ENCODE measurements around the gene TBC1D9.

TBC1D9 gene

DNA sequence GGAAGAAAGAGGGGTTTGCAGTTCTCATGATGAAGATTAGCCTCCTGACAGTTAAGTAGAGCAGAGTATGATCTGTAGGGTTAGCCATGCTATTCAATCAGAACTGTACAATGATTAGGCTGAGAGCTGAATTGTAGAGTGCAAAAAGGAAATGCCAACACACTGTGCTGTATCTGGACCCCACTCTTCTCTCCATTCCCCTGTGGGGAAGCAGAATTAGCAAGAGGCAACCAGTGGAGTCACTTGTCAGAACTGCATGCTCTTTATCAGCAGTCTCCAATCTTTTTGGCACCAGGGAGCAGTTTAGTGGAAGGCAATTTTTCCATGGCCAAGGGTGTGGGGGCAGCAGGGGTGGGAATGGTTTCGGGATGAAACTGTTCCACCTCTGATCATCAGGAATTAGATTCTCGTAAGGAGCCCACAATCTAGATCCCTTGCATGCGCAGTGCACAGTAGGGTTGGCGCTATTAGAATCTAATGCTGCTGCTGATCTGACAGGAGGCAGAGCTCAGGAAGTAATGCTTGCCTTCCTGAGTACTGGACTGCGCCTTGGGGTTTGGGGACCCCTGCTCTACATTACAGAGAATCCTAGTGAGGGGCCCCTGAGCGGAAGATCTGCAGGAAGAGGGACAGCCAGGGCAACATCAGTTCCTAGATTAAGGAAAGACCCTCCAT is 19.4 kb downstream of the TBC1D9 start:
- H3K27me3 ChIP-seq (ENCODE audit: control insufficient read depth, insufficient read depth, low read length) = no peaks in the 10 kb centered on the region
- H3K9me3 ChIP-seq (ENCODE audit: control insufficient read depth, insufficient read depth, low read length) = no peaks in the 10 kb centered on the region
- no peaks in the 10 kb centered on the region for H3K36me3 ChIP-seq (ENCODE audit: control insufficient read depth, insufficient read depth, low read length)
- no peak overlapping the region for H3K9ac ChIP-seq (ENCODE audit: low read depth, low read length)
- no peak overlapping the region for H3K4me3 ChIP-seq (ENCODE audit: low read depth, low read length)
- peaks cover 26% of the 10 kb centered on the region for H3K4me1 ChIP-seq (ENCODE audit: control insufficient read depth, insufficient read depth, low read length)

DNA sequence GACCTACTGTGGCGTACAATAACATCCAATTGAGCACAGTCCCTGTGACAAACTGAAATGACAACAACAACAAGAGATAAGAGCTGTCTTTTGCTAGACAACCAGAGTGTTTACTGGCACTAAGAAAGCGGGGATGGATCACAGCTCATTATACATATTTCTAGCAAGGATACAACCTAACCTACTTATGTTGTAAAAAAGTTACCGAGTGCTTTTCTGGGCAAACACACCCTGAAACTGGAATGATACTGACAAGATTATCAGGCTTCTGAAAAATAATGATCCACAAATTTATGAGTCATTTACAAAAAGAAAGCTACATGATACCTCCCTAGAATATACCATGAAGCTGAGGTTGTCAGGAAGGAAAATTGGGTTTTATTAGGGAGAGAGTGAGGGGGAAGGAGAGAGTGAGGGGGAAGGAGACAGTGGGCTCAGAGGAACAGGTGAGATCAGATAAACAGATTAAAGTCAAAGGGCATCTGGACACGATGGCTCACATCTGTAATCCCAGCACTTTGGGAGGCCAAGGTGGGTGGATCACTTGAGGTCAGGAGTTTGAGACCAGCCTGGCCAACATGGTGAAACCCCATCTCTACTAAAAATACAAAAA is 20.3 kb downstream of the TBC1D9 start:
- no peaks in the 10 kb centered on the region for H3K9me3 ChIP-seq (ENCODE audit: control insufficient read depth, insufficient read depth, low read length)
- H3K4me3 ChIP-seq (ENCODE audit: low read depth, low read length) = no peak overlapping the region
- peaks cover 26% of the 10 kb centered on the region for H3K4me1 ChIP-seq (ENCODE audit: control insufficient read depth, insufficient read depth, low read length)
- no peaks in the 10 kb centered on the region for H3K36me3 ChIP-seq (ENCODE audit: control insufficient read depth, insufficient read depth, low read length)
- no peaks in the 10 kb centered on the region for H3K27me3 ChIP-seq (ENCODE audit: control insufficient read depth, insufficient read depth, low read length)
- no peak overlapping the region for H3K9ac ChIP-seq (ENCODE audit: low read depth, low read length)

DNA sequence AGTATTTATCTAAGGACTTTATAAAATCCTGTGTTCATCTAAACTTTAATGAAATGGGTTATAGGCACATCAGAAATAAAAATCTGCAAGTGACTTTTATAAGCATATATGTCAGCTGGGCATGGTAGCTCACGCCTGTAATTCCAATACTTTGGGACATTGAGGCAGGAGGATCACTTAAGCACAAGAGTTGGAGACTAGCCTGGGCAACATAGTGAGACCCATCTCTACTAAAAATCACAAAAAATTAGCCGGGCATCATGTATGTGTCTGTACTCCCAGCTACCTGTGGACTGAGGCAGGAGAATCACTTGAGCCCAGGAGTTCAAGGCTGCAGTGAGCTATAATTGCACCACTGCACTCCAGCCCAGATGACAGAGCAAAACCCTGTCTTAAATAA is 20.9 kb downstream of the TBC1D9 start:
- Histone ChIP-seq H3K4me1 (ENCODE audit: control insufficient read depth, insufficient read depth, low read length) (peaks cover 23% of the 10 kb centered on the region), H3K27me3 (ENCODE audit: control insufficient read depth, insufficient read depth, low read length) (no peaks in the 10 kb centered on the region), H3K4me3 (ENCODE audit: low read depth, low read length) (no peak overlapping the region), H3K9me3 (ENCODE audit: control insufficient read depth, insufficient read depth, low read length) (no peaks in the 10 kb centered on the region), H3K36me3 (ENCODE audit: control insufficient read depth, insufficient read depth, low read length) (no peaks in the 10 kb centered on the region), H3K9ac (ENCODE audit: low read depth, low read length) (no peak overlapping the region)

DNA sequence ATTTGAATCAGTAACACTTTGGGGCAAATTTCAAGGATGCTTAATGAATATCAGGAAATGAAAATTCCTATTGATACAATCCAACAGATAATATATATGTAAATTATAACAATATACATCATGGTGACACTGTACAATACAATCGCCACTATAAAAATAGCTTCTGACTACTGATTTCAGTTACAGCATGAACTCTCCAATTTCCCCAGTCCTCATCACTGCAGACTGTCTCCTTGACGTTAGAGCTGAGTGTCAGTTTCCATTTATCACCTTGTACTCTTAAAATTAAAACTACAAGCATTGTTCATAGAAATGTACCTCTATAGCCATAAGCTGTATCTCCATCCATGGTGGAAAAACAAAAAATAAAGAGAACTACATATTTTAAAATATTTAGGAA is 23.4 kb downstream of the TBC1D9 start:
- H3K9me3 ChIP-seq (ENCODE audit: control insufficient read depth, insufficient read depth, low read length) = no peaks in the 10 kb centered on the region
- no peaks in the 10 kb centered on the region for H3K27me3 ChIP-seq (ENCODE audit: control insufficient read depth, insufficient read depth, low read length)
- peaks cover 11% of the 10 kb centered on the region for H3K4me1 ChIP-seq (ENCODE audit: control insufficient read depth, insufficient read depth, low read length)
- H3K9ac ChIP-seq (ENCODE audit: low read depth, low read length) = no peak overlapping the region
- no peaks in the 10 kb centered on the region for H3K36me3 ChIP-seq (ENCODE audit: control insufficient read depth, insufficient read depth, low read length)
- no peak overlapping the region for H3K4me3 ChIP-seq (ENCODE audit: low read depth, low read length)

DNA sequence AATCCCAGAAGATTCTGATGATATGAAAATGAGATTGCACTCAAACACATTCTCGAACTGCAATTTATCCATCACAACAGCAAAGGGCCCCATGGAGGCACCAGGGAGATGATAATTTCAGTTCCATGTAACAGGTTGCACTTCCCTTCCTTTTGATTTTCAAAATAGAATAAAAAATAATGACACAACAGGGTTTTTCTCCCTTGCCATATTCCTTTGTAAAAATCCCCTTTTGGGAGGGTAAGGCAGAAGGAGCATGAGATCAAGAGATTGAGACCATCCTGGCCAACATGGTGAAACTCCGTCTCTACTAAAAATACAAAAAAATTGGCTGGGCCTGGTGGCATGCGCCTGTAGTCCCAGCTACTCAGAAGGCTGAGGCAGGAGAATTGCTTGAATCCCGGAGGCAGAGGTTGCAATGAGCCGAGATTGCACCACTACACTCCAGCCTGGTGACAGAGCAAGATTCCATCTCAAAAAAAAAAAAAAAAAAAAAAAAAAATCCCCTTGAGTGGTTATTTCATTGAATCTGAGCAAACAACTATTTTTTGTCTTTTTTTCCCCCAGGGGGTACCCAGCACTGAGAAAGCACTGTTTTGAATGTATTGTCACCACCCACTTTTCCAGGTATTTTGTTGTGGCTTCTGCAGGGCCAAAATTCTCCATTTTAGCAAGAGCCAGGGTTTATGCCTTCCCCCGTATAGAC is 26.7 kb downstream of the TBC1D9 start:
- Histone ChIP-seq H3K9me3 (ENCODE audit: control insufficient read depth, insufficient read depth, low read length) (no peaks in the 10 kb centered on the region), H3K4me1 (ENCODE audit: control insufficient read depth, insufficient read depth, low read length) (no peaks in the 10 kb centered on the region), H3K27me3 (ENCODE audit: control insufficient read depth, insufficient read depth, low read length) (no peaks in the 10 kb centered on the region), H3K4me3 (ENCODE audit: low read depth, low read length) (no peak overlapping the region), H3K9ac (ENCODE audit: low read depth, low read length) (no peak overlapping the region), H3K36me3 (ENCODE audit: control insufficient read depth, insufficient read depth, low read length) (no peaks in the 10 kb centered on the region)

DNA sequence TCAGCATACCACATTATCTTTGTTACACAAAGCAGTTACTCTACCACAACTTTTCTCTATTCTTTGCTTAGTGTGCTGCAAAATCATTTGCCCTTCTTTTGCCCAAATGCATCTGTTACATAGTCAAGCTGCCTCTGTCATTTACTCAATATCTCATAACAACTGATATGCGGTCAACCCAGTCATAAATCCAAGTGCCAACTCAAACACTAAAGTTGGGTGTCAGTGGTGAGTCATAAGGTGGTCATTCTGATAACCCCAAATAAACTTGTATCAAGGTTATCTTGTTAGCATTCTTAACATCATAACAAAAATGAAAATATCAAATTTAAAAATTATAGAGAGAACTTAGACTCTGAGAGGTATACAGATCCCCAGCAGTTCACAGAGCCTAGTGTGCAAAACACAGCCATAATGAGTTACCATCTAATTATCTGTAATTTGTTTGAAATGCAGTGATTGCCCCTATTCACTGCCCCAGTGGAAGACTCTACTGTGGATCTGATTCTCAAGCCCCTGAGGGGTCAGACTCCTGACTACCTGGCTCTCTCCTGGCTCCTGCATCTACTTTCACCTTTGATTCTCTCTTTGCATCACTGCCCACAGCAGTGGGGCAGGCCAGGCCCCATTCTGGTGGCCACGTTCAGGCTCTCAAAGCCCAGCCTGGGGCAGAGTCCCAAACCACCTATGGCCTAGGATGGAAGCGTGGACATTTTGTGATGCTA is 29.2 kb downstream of the TBC1D9 start:
- Histone ChIP-seq H3K27me3 (ENCODE audit: control insufficient read depth, insufficient read depth, low read length) (no peaks in the 10 kb centered on the region), H3K36me3 (ENCODE audit: control insufficient read depth, insufficient read depth, low read length) (no peaks in the 10 kb centered on the region), H3K9ac (ENCODE audit: low read depth, low read length) (no peak overlapping the region), H3K9me3 (ENCODE audit: control insufficient read depth, insufficient read depth, low read length) (no peaks in the 10 kb centered on the region), H3K4me1 (ENCODE audit: control insufficient read depth, insufficient read depth, low read length) (no peaks in the 10 kb centered on the region), H3K4me3 (ENCODE audit: low read depth, low read length) (no peak overlapping the region)

DNA sequence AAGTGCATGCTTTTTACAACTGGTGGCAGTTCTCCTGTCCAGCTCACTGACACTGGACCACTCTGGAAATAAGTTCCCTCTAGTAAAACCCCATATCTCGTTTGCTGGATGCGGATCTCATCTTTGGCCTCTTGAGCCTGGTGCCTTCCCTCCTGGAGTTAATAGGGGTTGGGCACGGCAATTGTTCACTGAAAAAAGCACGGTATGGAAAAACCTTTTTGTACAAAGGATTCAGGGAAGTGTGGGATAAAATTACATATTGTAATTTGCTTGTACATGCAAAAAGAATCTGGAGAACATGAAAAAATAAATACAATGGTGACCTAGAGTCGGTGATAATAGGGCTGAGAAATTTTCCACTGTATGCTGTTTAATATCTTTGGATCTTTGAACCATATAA is 30.6 kb downstream of the TBC1D9 start:
- Histone ChIP-seq H3K9ac (ENCODE audit: low read depth, low read length) (no peak overlapping the region), H3K36me3 (ENCODE audit: control insufficient read depth, insufficient read depth, low read length) (no peaks in the 10 kb centered on the region), H3K27me3 (ENCODE audit: control insufficient read depth, insufficient read depth, low read length) (no peaks in the 10 kb centered on the region), H3K9me3 (ENCODE audit: control insufficient read depth, insufficient read depth, low read length) (no peaks in the 10 kb centered on the region), H3K4me3 (ENCODE audit: low read depth, low read length) (no peak overlapping the region), H3K4me1 (ENCODE audit: control insufficient read depth, insufficient read depth, low read length) (no peaks in the 10 kb centered on the region)

DNA sequence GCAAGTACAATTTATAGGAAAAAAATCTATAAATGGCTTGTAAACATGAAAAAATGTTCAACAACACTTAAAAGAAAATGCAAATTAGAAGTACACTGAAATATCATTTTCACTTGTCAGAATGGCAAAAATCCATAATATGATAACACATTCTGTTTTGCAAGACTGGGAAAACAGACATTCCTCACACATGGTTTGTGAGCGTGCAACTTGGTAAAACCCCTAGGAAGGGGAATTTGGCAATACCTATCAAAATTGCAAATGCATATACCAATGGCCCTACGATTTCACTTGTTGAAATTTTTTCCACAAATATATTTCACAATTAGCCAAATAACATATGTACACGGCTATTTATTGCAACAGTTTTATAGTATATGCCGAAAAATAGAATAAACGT is 31.4 kb downstream of the TBC1D9 start:
- Histone ChIP-seq H3K4me3 (ENCODE audit: low read depth, low read length) (no peak overlapping the region), H3K9me3 (ENCODE audit: control insufficient read depth, insufficient read depth, low read length) (no peaks in the 10 kb centered on the region), H3K36me3 (ENCODE audit: control insufficient read depth, insufficient read depth, low read length) (no peaks in the 10 kb centered on the region), H3K27me3 (ENCODE audit: control insufficient read depth, insufficient read depth, low read length) (no peaks in the 10 kb centered on the region), H3K4me1 (ENCODE audit: control insufficient read depth, insufficient read depth, low read length) (no peaks in the 10 kb centered on the region), H3K9ac (ENCODE audit: low read depth, low read length) (no peak overlapping the region)

DNA sequence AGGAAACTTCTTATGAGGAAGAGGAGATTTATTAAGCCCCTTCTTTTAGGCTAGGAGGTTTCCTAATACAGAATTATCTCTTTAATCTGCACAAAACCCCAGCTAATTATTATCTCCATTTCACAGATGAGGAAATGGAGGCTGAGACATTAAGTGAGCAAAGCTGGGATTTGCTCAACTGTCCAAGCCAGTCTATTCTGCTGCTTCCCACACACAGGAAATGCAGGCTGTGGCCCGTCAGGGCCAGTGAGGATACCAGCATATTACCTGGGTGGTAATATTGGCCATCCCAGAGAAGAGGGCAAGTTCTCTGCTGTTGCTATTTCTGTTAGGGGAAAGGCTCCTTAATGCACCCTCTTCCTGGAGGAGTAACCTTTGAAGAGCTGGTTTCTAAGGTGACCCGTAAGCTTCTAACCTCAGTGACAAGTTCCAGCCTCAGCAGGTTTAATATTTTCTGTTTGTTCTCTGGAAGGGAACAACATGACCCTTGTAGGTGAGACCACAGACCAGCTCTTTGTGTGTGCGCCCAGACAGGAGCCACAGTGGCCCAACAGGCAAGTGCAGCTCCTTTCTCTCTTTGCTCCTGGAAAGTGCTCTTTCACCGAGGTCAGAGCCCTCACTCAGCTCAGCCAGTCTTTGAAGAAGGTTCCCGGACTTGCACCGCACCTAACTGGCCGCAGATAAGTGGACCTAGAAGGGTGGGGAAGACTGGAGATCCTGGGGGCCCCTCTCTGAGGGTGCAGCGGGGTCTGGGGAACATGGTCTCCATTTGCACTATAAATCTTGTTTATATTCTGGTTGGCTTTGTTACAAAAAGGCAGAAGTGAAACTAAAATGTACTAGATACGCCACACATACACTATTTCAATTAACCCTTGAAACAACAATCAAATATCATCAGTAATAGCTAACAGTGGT is 35.5 kb downstream of the TBC1D9 start:
- Histone ChIP-seq H3K4me3 (ENCODE audit: low read depth, low read length) (no peak overlapping the region), H3K36me3 (ENCODE audit: control insufficient read depth, insufficient read depth, low read length) (no peaks in the 10 kb centered on the region), H3K27me3 (ENCODE audit: control insufficient read depth, insufficient read depth, low read length) (no peaks in the 10 kb centered on the region), H3K9me3 (ENCODE audit: control insufficient read depth, insufficient read depth, low read length) (no peaks in the 10 kb centered on the region), H3K4me1 (ENCODE audit: control insufficient read depth, insufficient read depth, low read length) (no peaks in the 10 kb centered on the region), H3K9ac (ENCODE audit: low read depth, low read length) (no peak overlapping the region)

DNA sequence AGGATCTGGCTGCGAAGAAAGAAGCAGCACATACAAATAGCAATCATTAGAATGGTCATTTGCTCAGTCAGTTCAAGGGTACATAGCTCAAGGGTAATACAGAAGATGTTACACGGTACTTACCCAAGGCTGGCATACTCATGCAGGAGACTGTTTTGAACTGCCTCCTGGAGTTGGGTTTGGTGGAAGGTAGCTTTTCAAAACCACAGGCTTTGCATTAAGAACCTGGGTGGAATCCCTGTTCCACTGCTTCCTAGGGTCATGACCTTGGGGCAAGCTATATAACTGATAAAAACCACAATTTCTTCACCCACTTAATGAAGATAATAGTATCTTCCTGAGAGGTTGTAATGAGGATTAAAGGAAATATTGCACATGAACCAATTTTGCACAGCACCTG is 36.5 kb downstream of the TBC1D9 start:
- H3K4me1 ChIP-seq (ENCODE audit: control insufficient read depth, insufficient read depth, low read length) = no peaks in the 10 kb centered on the region
- H3K9ac ChIP-seq (ENCODE audit: low read depth, low read length) = no peak overlapping the region
- no peaks in the 10 kb centered on the region for H3K36me3 ChIP-seq (ENCODE audit: control insufficient read depth, insufficient read depth, low read length)
- H3K4me3 ChIP-seq (ENCODE audit: low read depth, low read length) = no peak overlapping the region
- H3K27me3 ChIP-seq (ENCODE audit: control insufficient read depth, insufficient read depth, low read length) = no peaks in the 10 kb centered on the region
- H3K9me3 ChIP-seq (ENCODE audit: control insufficient read depth, insufficient read depth, low read length) = no peaks in the 10 kb centered on the region

DNA sequence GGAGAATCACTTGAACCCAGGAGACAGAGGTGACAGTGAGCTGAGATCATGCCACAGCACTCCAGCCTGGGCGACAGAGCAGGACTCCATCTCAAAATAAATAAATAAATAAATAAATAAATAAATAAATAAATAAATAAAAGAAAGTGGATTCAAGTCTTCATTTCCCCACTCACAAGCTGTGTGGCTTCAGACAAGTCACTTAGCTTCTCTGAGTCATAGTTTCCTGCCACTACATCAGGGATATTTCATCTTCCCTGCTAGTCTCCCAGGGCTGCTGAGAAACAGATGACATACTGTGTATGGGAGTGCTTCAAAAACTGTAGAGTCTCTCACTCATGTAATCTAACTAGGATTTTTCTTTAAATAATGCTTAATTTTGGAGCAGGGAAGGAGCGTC is 37.2 kb downstream of the TBC1D9 start:
- Histone ChIP-seq H3K4me3 (ENCODE audit: low read depth, low read length) (no peak overlapping the region), H3K4me1 (ENCODE audit: control insufficient read depth, insufficient read depth, low read length) (no peaks in the 10 kb centered on the region), H3K36me3 (ENCODE audit: control insufficient read depth, insufficient read depth, low read length) (no peaks in the 10 kb centered on the region)

More for the DNA sequence above, 37.2 kb downstream of the TBC1D9 start:
- H3K27me3 ChIP-seq (ENCODE audit: control insufficient read depth, insufficient read depth, low read length) = no peaks in the 10 kb centered on the region
- H3K9me3 ChIP-seq (ENCODE audit: control insufficient read depth, insufficient read depth, low read length) = no peaks in the 10 kb centered on the region
- no peak overlapping the region for H3K9ac ChIP-seq (ENCODE audit: low read depth, low read length)

Measured in iPS-15b (cell line).